Loucy (cell line): ENCODE data around the gene EPN2.

Experiments
- H2AFZ ChIP-seq: fragments of 200-600 bp; sonication (generic); 2 replicates; pipeline ENCODE4 v1.6.0; 2016; ENCODE audit warnings: antibody characterized with exemption, mild to moderate bottlenecking, low read length, moderate library complexity
- H3F3A ChIP-seq: fragments of 200-600 bp; 2 replicates; pipeline ENCODE4 v1.6.0; 2016; ENCODE audit warnings: antibody characterized with exemption, low read depth, mild to moderate bottlenecking
- H3K27me3 ChIP-seq: fragments of 200-600 bp; sonication (generic); 2 replicates; pipeline ENCODE4 v1.6.1; 2014; ENCODE audit warnings: low read length, mild to moderate bottlenecking; ENCODE audit not compliant: insufficient read depth, poor library complexity, severe bottlenecking
- H3K36me3 ChIP-seq: fragments of 200-600 bp; sonication (generic); 2 replicates; pipeline ENCODE4 v1.6.1; 2016; ENCODE audit warnings: low read length; ENCODE audit not compliant: insufficient read depth
- H3K4me1 ChIP-seq: fragments of 200-600 bp; sonication (generic); 2 replicates; pipeline ENCODE4 v1.5.1; 2014; ENCODE audit warnings: low read length, mild to moderate bottlenecking; ENCODE audit not compliant: insufficient read depth, poor library complexity, severe bottlenecking
- H3K4me2 ChIP-seq: fragments of 200-600 bp; sonication (generic); 2 replicates; pipeline ENCODE4 v1.6.0; 2014; ENCODE audit warnings: antibody characterized with exemption, low read length, low read depth, mild to moderate bottlenecking; ENCODE audit not compliant: poor library complexity, severe bottlenecking
- H3K4me3 ChIP-seq: fragments of 200-600 bp; sonication (generic); 2 replicates; pipeline ENCODE4 v1.5.1; 2014; ENCODE audit warnings: low read length, mild to moderate bottlenecking, mixed read lengths; ENCODE audit not compliant: poor library complexity, severe bottlenecking
- H3K79me2 ChIP-seq: fragments of 200-600 bp; sonication (generic); 2 replicates; pipeline ENCODE4 v1.6.1; 2014; ENCODE audit warnings: low read length; ENCODE audit not compliant: insufficient read depth
- H3K9ac ChIP-seq: fragments of 200-600 bp; sonication (generic); 2 replicates; pipeline ENCODE4 v1.6.0; 2014; ENCODE audit warnings: mild to moderate bottlenecking, low read depth, low read length, moderate library complexity; ENCODE audit not compliant: poor library complexity, severe bottlenecking
- H3K9me2 ChIP-seq: fragments of 200-600 bp; sonication (generic); replicated peaks from 2 replicates; pipeline ENCODE4 v1.6.1; 2016; ENCODE audit warnings: low read depth, low read length, mixed read lengths
- H3K9me3 ChIP-seq: fragments of 200-600 bp; sonication (generic); 2 replicates; pipeline ENCODE4 v1.6.1; 2014; ENCODE audit warnings: mild to moderate bottlenecking, antibody characterized with exemption, low read length, low read depth; ENCODE audit not compliant: insufficient read depth
- H4K20me1 ChIP-seq: fragments of 200-600 bp; sonication (generic); 2 replicates; pipeline ENCODE4 v1.6.0; 2014; ENCODE audit warnings: antibody characterized with exemption, low read length, mild to moderate bottlenecking; ENCODE audit not compliant: insufficient read depth, poor library complexity, severe bottlenecking
- CTCF ChIP-seq: fragments of 200-600 bp; sonication (generic); conservative IDR thresholded peaks from 2 replicates; pipeline ENCODE4 v1.5.1; 2014; ENCODE audit warnings: mild to moderate bottlenecking, antibody characterized with exemption, low read length
- EZH2phosphoT487 ChIP-seq: fragments of 200-600 bp; IDR thresholded peaks from 2 replicates; pipeline ENCODE4 v1.6.1; 2018; ENCODE audit warnings: antibody characterized with exemption, mild to moderate bottlenecking, moderate library complexity, borderline replicate concordance

EPN2 gene

GRCh38 chr17:19362277-19363113 is 125.3 kb downstream of the EPN2 start, which contains the start of gene B9D1:
Gene B9D1 (minus strand): TSS chr17:19362723. CDS start chr17:19362569, 154 bp downstream.
- peak within 1 kb of the TSS; percentile 92 for H2AFZ ChIP-seq
- no peak within 1 kb of the TSS for H3K9ac ChIP-seq
- no peaks in the 10 kb centered on the region for H3K4me1 ChIP-seq
- TF ChIP-seq EZH2phosphoT487 (no peak), CTCF (peak; percentile 95)
- no peaks in the 10 kb centered on the region for H3K79me2 ChIP-seq
- H3K9me2 ChIP-seq, result no peaks in the 10 kb centered on the region
- H3K36me3 ChIP-seq, result no peaks in the 10 kb centered on the region
- no peaks in the 10 kb centered on the region for H3K27me3 ChIP-seq
- no peaks in the 10 kb centered on the region for H3F3A ChIP-seq
- H3K4me3 ChIP-seq, result peak within 1 kb of the TSS; percentile 74
- no peaks in the 10 kb centered on the region for H4K20me1 ChIP-seq
- H3K9me3 ChIP-seq, result no peaks in the 10 kb centered on the region
- H3K4me2 ChIP-seq, result peak within 1 kb of the TSS; percentile 72

GRCh38 chr17:19363114-19363438 is 125.9 kb downstream of the EPN2 start:
- Histone ChIP-seq H3K9me2 (no peaks in the 10 kb centered on the region), H3K36me3 (no peaks in the 10 kb centered on the region), H3K4me3 (peak overlapping the region; percentile 74), H2AFZ (peak overlapping the region; percentile 92), H3K27me3 (no peaks in the 10 kb centered on the region), H3K4me1 (no peaks in the 10 kb centered on the region), H3K9ac (no peak overlapping the region), H4K20me1 (no peaks in the 10 kb centered on the region), H3K9me3 (no peaks in the 10 kb centered on the region), H3F3A (no peaks in the 10 kb centered on the region), H3K4me2 (peak overlapping the region; percentile 72), H3K79me2 (no peaks in the 10 kb centered on the region)
- no peak for TF ChIP-seq EZH2phosphoT487
- no peak; the same call in 1 of the 2 replicates for TF ChIP-seq CTCF

- Histone ChIP-seq H3K4me3 (no peak overlapping the region), H4K20me1 (no peaks in the 10 kb centered on the region), H3K36me3 (no peaks in the 10 kb centered on the region), H3K9me2 (no peaks in the 10 kb centered on the region), H3K9me3 (no peaks in the 10 kb centered on the region), H3F3A (no peaks in the 10 kb centered on the region), H3K27me3 (no peaks in the 10 kb centered on the region), H3K9ac (no peak overlapping the region), H3K4me2 (peak overlapping the region; percentile 72), H2AFZ (peak overlapping the region; percentile 92), H3K4me1 (no peaks in the 10 kb centered on the region), H3K79me2 (no peaks in the 10 kb centered on the region)
- TF ChIP-seq CTCF, result no peak
- no peak for TF ChIP-seq EZH2phosphoT487
Observed at GRCh38 chr17:19363460-19364035, 126.4 kb downstream of the EPN2 start.
